ENCODE measurements around the gene SKIC2. TPM values are rescaled to one million over a fixed set of nuclear protein-coding genes. Genes with fewer than 3 reads are reported as not detected.

Gene SKIC2
- total RNA-seq, 1 donor from 2014 or later, result 84.3 TPM

GRCh38 chr6:31918069-31918720 is 40.8 kb upstream of the SKIC2 start:
- H3K9me3 Mint-ChIP-seq, result no peaks in the 10 kb centered on the region
- DNase-seq (ENCODE audit: low spot score in 2 of 2, unreplicated experiment in 2 of 2), result no peak
- peaks cover 8% of the 10 kb centered on the region for H3K4me1 Mint-ChIP-seq
- no peaks in the 10 kb centered on the region for H3K27me3 Mint-ChIP-seq (ENCODE audit: low read depth)
- no peak overlapping the region for H3K27ac Mint-ChIP-seq
- TF ChIP-seq, protein P1, sequence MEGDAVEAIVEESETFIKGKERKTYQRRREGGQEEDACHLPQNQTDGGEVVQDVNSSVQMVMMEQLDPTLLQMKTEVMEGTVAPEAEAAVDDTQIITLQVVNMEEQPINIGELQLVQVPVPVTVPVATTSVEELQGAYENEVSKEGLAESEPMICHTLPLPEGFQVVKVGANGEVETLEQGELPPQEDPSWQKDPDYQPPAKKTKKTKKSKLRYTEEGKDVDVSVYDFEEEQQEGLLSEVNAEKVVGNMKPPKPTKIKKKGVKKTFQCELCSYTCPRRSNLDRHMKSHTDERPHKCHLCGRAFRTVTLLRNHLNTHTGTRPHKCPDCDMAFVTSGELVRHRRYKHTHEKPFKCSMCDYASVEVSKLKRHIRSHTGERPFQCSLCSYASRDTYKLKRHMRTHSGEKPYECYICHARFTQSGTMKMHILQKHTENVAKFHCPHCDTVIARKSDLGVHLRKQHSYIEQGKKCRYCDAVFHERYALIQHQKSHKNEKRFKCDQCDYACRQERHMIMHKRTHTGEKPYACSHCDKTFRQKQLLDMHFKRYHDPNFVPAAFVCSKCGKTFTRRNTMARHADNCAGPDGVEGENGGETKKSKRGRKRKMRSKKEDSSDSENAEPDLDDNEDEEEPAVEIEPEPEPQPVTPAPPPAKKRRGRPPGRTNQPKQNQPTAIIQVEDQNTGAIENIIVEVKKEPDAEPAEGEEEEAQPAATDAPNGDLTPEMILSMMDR (IDR thresholded peaks at IDR 0.05; ENCODE audit: unreplicated experiment), result no peak
- no peaks in the 10 kb centered on the region for H3K36me3 Mint-ChIP-seq
- H3K4me3 Mint-ChIP-seq, result no peak overlapping the region

GRCh38 chr6:31919624-31920303 is 39.2 kb upstream of the SKIC2 start:
- no peak overlapping the region for H3K27ac Mint-ChIP-seq
- H3K9me3 Mint-ChIP-seq, result no peaks in the 10 kb centered on the region

GRCh38 chr6:31920811-31921210 is 38.2 kb upstream of the SKIC2 start:
- DNase-seq (ENCODE audit: low spot score in 2 of 2, unreplicated experiment in 2 of 2), result no peak
- H3K4me3 Mint-ChIP-seq, result no peak overlapping the region
- no peaks in the 10 kb centered on the region for H3K36me3 Mint-ChIP-seq
- peaks cover 6% of the 10 kb centered on the region for H3K4me1 Mint-ChIP-seq
- TF ChIP-seq, protein P1 (IDR thresholded peaks at IDR 0.05; ENCODE audit: unreplicated experiment), result no peak
- no peaks in the 10 kb centered on the region for H3K27me3 Mint-ChIP-seq (ENCODE audit: low read depth)
- H3K9me3 Mint-ChIP-seq, result no peaks in the 10 kb centered on the region
- H3K27ac Mint-ChIP-seq, result no peak overlapping the region

More at GRCh38 chr6:31919624-31920303, 39.2 kb upstream of the SKIC2 start:
- H3K36me3 Mint-ChIP-seq, result no peaks in the 10 kb centered on the region
- no peak overlapping the region for H3K4me3 Mint-ChIP-seq
- TF ChIP-seq, protein P1 (IDR thresholded peaks at IDR 0.05; ENCODE audit: unreplicated experiment), result no peak
- H3K4me1 Mint-ChIP-seq, result peaks cover 8% of the 10 kb centered on the region
- no peak for DNase-seq (ENCODE audit: low spot score in 2 of 2, unreplicated experiment in 2 of 2)
- H3K27me3 Mint-ChIP-seq (ENCODE audit: low read depth), result no peaks in the 10 kb centered on the region

DNA sequence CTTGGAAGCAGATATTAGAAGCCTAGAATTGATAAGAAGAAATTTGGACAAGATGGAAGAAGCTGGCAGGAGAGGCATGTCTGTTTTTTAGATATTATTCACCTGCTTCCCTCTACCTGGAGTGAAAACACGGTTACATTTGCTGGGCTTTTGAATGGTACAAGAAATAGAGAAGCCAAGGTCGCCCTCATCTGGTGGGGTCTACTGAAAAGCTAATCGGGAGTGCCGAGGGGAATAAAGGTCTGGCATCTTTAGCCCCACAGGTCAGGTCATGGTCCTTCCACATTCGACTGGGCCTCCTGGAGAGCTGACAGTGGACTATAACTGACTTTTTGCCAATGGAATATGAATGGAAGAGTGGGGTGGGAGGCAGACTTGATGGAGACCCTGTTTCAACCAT is 36.0 kb upstream of the SKIC2 start:
- Mint-ChIP-seq H3K4me1 (peaks cover 4% of the 10 kb centered on the region), H3K27me3 (ENCODE audit: low read depth) (peaks cover 12% of the 10 kb centered on the region), H3K36me3 (no peaks in the 10 kb centered on the region), H3K4me3 (no peak overlapping the region), H3K27ac (no peak overlapping the region), H3K9me3 (no peaks in the 10 kb centered on the region)
- TF ChIP-seq, protein P1 (IDR thresholded peaks at IDR 0.05; ENCODE audit: unreplicated experiment), result no peak
- DNase-seq (ENCODE audit: low spot score in 2 of 2, unreplicated experiment in 2 of 2), result no peak

DNA sequence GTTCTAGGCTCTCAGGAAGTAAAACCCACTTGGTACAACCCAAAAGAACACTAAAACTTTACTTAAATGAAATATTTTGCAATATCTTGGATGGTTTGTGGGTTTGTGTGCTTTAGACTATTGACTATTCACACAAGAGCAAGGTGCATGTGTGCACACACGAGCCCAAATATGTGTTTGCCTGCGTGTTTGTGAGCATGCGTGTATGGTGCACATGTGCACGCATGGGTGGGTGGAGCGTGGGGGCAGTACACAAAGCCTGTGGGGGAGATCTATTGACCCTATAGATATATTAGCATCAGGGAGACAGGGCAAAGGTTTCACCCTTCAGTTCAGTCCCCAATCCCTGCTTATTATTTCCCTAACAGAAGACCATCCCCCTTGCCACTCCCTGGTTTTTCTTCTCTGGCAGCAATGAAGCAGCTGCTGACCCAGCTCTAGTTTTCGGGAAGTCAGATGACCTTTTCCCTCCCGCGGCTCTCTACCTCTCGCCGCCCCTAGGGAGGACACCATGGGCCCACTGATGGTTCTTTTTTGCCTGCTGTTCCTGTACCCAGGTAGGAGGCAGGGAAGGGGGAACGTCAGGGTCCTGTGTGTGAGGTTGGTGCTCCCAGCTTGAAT is 31.6 kb upstream of the SKIC2 start, which contains the start of gene C2:
Gene C2, plus strand, starts transcription at position 476 of the 621 bp plus-strand sequence. Its CDS starts 36 bp downstream, at position 512.
- no peak within 1 kb of the TSS for H3K27ac Mint-ChIP-seq
- no peaks in the 10 kb centered on the region for H3K9me3 Mint-ChIP-seq
- no peaks in the 10 kb centered on the region for H3K36me3 Mint-ChIP-seq
- peaks cover 16% of the 10 kb centered on the region for H3K27me3 Mint-ChIP-seq (ENCODE audit: low read depth)
- DNase-seq (ENCODE audit: low spot score in 2 of 2, unreplicated experiment in 2 of 2), result no peak
- H3K4me3 Mint-ChIP-seq, result no peak within 1 kb of the TSS
- TF ChIP-seq, protein P1 (IDR thresholded peaks at IDR 0.05; ENCODE audit: unreplicated experiment), result no peak
- no peaks in the 10 kb centered on the region for H3K4me1 Mint-ChIP-seq
